T-helper 1 cell (primary cell): ENCODE results near the gene CAPN10.

Experiments used
- DNase-seq, 5 donors: peaks; one replicate each; pipeline ENCODE4 v3.0.0-alpha.2; 2012 to 2020

Gene CAPN10

GRCh38 chr2:240604291-240604938 is 17.9 kb downstream of the CAPN10 start:
- DNase-seq: peak in 1 of 5 donors; percentile 4

GRCh38 chr2:240604939-240605716 is 18.6 kb downstream of the CAPN10 start:
- DNase-seq: peak in 1 of 5 donors; percentile 5

- DNase-seq: peak in 1 of 5 donors; percentile 5
These were observed 19.6 kb downstream of the CAPN10 start for GRCh38 chr2:240605867-240606743.

- peak in 1 of 5 donors; percentile 65 for DNase-seq
These were observed 25.2 kb downstream of the CAPN10 start for GRCh38 chr2:240611601-240612210.

- no peak for DNase-seq
These were observed 27.2 kb downstream of the CAPN10 start for GRCh38 chr2:240613781-240614180.

- DNase-seq: no peak
These were observed 27.9 kb downstream of the CAPN10 start for GRCh38 chr2:240614391-240614790.

GRCh38 chr2:240615396-240615795 is 28.9 kb downstream of the CAPN10 start:
- no peak for DNase-seq

- DNase-seq: peak in 1 of 5 donors; percentile 3
These were observed 29.4 kb downstream of the CAPN10 start for GRCh38 chr2:240615820-240616547.

GRCh38 chr2:240616860-240617666 is 30.5 kb downstream of the CAPN10 start:
- DNase-seq: peak in 1 of 5 donors; percentile 30

- no peak for DNase-seq
These were observed 32.2 kb downstream of the CAPN10 start for GRCh38 chr2:240618776-240619175.

GRCh38 chr2:240619506-240620148 is 33.1 kb downstream of the CAPN10 start:
- DNase-seq: peak in 2 of 5 donors; percentile 4 to 12

GRCh38 chr2:240620149-240620731 is 33.7 kb downstream of the CAPN10 start:
- DNase-seq: peak in 2 of 5 donors; percentile 4 to 8

- peak in 2 of 5 donors; percentile 3 to 5 for DNase-seq
These were observed 34.3 kb downstream of the CAPN10 start for GRCh38 chr2:240620859-240621258.

- DNase-seq: peak in 2 of 5 donors; percentile 5 to 8
These were observed 35.5 kb downstream of the CAPN10 start for GRCh38 chr2:240622060-240622411.

- DNase-seq: peak in 4 of 5 donors; percentile 8 to 79 (median 42)
These were observed 36.1 kb downstream of the CAPN10 start for GRCh38 chr2:240622531-240623235.

- DNase-seq: peak in 2 of 5 donors; percentile 4 to 15
These were observed 37.0 kb downstream of the CAPN10 start for GRCh38 chr2:240623531-240624010.

- peak in 1 of 5 donors; percentile 13 for DNase-seq
These were observed 37.7 kb downstream of the CAPN10 start for GRCh38 chr2:240624011-240624949.
